Measurements from ENCODE around the gene PSG7. TPM values are rescaled to one million over a fixed set of nuclear protein-coding genes. Genes with fewer than 3 reads are reported as not detected.
A peak's percentile ranks its signal among the peaks of the same experiment; 100 is the strongest.
"Not testable (repeated sequence)": the region's sequence is repeated elsewhere in the genome, so short reads cannot be mapped to it uniquely, and the experiment has no call there.

The PSG7 gene
- total RNA-seq, 1 donor from 2014 or later, result not detected

GRCh38 chr19:42926781-42927180, 10.2 kb downstream of the PSG7 start:
- no peak overlapping the region for H3K4me3 ChIP-seq
- peaks cover 36% of the 10 kb centered on the region for H3K27me3 ChIP-seq (ENCODE audit: low read depth)
- H3K4me1 ChIP-seq, result no peaks in the 10 kb centered on the region
- intact Hi-C loops (cut with micrococcal nuclease), result no loop called here
- no peak for DNase-seq
- H3K27ac ChIP-seq (replicated peaks), result no peak overlapping the region
- no peaks in the 10 kb centered on the region for H3K36me3 ChIP-seq
- TF ChIP-seq, protein P1, sequence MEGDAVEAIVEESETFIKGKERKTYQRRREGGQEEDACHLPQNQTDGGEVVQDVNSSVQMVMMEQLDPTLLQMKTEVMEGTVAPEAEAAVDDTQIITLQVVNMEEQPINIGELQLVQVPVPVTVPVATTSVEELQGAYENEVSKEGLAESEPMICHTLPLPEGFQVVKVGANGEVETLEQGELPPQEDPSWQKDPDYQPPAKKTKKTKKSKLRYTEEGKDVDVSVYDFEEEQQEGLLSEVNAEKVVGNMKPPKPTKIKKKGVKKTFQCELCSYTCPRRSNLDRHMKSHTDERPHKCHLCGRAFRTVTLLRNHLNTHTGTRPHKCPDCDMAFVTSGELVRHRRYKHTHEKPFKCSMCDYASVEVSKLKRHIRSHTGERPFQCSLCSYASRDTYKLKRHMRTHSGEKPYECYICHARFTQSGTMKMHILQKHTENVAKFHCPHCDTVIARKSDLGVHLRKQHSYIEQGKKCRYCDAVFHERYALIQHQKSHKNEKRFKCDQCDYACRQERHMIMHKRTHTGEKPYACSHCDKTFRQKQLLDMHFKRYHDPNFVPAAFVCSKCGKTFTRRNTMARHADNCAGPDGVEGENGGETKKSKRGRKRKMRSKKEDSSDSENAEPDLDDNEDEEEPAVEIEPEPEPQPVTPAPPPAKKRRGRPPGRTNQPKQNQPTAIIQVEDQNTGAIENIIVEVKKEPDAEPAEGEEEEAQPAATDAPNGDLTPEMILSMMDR (IDR thresholded peaks at IDR 0.05; ENCODE audit: borderline replicate concordance), result no peak
- no peaks in the 10 kb centered on the region for H3K9me3 ChIP-seq (replicated peaks)

DNA sequence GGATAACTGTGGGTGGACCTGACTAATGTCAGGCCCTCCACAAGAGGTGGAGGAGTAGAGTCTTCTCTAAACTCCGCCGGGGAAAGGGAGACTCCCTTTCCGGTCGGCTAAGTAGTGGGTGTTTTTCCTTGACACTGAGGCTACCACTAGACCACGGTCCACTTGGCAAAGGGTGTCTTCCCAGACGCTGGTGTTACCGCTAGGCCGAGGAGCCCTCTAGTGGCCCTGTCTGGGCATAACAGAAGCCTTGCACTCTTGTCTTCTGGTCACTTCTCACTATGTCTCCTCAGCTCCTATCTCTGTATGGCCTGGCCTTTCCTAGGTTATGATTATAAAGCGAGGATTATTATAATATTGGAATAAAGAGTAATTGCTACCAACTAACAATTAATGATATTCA, 13.9 kb downstream of the PSG7 start:
- intact Hi-C loops (cut with micrococcal nuclease); H3K4me3 ChIP-seq; H3K4me1 ChIP-seq; H3K9me3 ChIP-seq (replicated peaks); H3K27ac ChIP-seq (replicated peaks); DNase-seq; H3K36me3 ChIP-seq: not testable (repeated sequence)
- TF ChIP-seq, protein P1 (IDR thresholded peaks at IDR 0.05; ENCODE audit: borderline replicate concordance), result peak; percentile 64
- peaks cover 55% of the 10 kb centered on the region for H3K27me3 ChIP-seq (ENCODE audit: low read depth)

DNA sequence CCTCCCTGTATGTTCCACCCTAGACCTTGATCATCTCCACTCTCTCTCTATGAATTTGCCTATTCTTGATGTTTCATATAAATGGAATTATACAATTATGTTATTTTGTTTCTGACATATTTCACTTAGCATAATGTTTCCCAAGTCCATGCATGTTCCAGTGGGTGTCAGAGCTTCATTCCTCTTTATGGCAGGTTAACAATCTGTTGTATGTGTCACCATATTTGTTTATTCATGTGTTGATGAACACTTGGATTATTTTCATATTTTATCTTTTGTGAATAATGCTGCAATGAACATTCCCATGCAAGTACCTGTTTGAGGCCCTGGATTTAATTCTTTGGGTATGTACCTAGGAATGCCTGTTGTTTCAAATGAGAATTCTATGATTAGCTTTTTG, 16.0 kb downstream of the PSG7 start:
- peaks cover 44% of the 10 kb centered on the region for H3K27me3 ChIP-seq (ENCODE audit: low read depth)
- H3K4me1 ChIP-seq; DNase-seq; intact Hi-C loops (cut with micrococcal nuclease); H3K4me3 ChIP-seq; H3K9me3 ChIP-seq (replicated peaks); H3K36me3 ChIP-seq; H3K27ac ChIP-seq (replicated peaks): not testable (repeated sequence)

- TF ChIP-seq, protein P1 (IDR thresholded peaks at IDR 0.05; ENCODE audit: borderline replicate concordance), result no peak
- no peak overlapping the region for H3K27ac ChIP-seq (replicated peaks)
- DNase-seq, result no peak
- H3K4me3 ChIP-seq, result no peak overlapping the region
- peaks cover 36% of the 10 kb centered on the region for H3K27me3 ChIP-seq (ENCODE audit: low read depth)
- intact Hi-C loops (cut with micrococcal nuclease), result no loop called here
- H3K9me3 ChIP-seq (replicated peaks), result no peaks in the 10 kb centered on the region
- no peaks in the 10 kb centered on the region for H3K36me3 ChIP-seq
- no peaks in the 10 kb centered on the region for H3K4me1 ChIP-seq
These were observed 17.3 kb downstream of the PSG7 start for GRCh38 chr19:42919757-42920079.

DNA sequence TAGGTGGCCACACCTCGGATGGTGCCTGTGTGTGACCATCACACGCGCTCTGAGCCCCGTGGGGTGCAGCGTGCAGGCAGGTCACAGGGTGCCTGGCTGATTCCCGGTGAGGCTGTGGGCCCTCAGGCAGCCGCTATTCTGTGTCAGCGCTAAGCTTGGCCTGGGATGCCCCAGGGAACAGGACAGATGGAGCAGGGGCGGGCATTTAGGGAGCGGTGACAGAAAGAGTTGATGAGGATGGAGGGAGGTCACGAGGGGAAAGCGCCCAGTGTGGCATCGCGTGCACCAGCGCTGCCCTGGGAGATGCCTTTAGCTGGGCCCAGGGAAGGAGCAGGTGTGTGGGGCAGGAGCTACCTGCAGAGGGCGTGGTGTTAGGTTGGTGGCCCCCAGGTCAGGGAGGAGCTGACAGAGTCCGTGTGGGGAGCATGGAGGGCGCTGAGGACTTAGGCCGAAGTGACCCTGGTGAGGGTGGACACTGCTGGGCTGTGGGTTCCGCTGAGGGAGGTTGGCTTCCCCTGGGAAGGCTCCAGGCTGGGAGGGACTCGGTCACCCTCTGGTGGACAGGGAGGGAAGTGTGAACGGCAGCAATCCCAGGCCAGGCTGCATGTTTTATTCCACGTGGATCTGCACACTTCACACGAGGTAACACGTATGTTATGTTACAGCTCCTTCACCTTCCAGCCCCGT, 17.8 kb downstream of the PSG7 start:
- TF ChIP-seq, protein P1 (IDR thresholded peaks at IDR 0.05; ENCODE audit: borderline replicate concordance), result peak; percentile 42
- H3K4me1 ChIP-seq; H3K9me3 ChIP-seq (replicated peaks); H3K4me3 ChIP-seq; intact Hi-C loops (cut with micrococcal nuclease); H3K36me3 ChIP-seq; H3K27ac ChIP-seq (replicated peaks); DNase-seq: not testable (repeated sequence)
- peaks cover 35% of the 10 kb centered on the region for H3K27me3 ChIP-seq (ENCODE audit: low read depth)

GRCh38 chr19:42918377-42919069, 18.5 kb downstream of the PSG7 start:
- DNase-seq; H3K4me1 ChIP-seq; intact Hi-C loops (cut with micrococcal nuclease); H3K27ac ChIP-seq (replicated peaks); H3K36me3 ChIP-seq; H3K4me3 ChIP-seq; H3K9me3 ChIP-seq (replicated peaks): not testable (repeated sequence)
- peaks cover 29% of the 10 kb centered on the region for H3K27me3 ChIP-seq (ENCODE audit: low read depth)

GRCh38 chr19:42917634-42918033, 19.4 kb downstream of the PSG7 start, which contains the start of gene PSG6:
Gene PSG6, minus strand, starts transcription at chr19:42917894. Its CDS starts 102 bp downstream, at chr19:42917792.
- intact Hi-C loops (cut with micrococcal nuclease); H3K4me1 ChIP-seq; H3K27ac ChIP-seq (replicated peaks); H3K36me3 ChIP-seq; DNase-seq; H3K4me3 ChIP-seq; H3K9me3 ChIP-seq (replicated peaks): not testable (repeated sequence)
- H3K27me3 ChIP-seq (ENCODE audit: low read depth), result peaks cover 22% of the 10 kb centered on the region

DNA sequence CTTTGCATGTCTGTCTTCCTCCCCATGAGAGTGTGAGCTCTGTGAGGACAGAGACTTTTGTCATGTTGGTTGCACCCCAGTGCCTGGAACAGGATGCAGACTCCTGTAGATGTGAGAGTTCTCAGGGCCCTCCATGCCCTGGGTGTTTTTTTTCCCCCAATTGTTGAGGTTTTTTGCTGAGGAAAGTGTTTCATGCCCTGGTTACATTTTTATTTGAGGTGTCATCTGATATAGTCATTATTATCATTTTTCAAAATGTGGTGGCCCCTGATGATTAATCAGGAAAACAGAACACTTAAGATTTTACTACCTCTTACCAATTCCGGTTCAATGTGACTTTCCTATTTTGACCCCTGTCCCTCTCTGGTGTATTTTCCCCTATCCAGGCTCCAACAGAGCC, 20.1 kb downstream of the PSG7 start:
- H3K27ac ChIP-seq (replicated peaks); H3K9me3 ChIP-seq (replicated peaks); DNase-seq; H3K36me3 ChIP-seq; H3K4me3 ChIP-seq; H3K4me1 ChIP-seq; intact Hi-C loops (cut with micrococcal nuclease): not testable (repeated sequence)
- peaks cover 20% of the 10 kb centered on the region for H3K27me3 ChIP-seq (ENCODE audit: low read depth)

DNA sequence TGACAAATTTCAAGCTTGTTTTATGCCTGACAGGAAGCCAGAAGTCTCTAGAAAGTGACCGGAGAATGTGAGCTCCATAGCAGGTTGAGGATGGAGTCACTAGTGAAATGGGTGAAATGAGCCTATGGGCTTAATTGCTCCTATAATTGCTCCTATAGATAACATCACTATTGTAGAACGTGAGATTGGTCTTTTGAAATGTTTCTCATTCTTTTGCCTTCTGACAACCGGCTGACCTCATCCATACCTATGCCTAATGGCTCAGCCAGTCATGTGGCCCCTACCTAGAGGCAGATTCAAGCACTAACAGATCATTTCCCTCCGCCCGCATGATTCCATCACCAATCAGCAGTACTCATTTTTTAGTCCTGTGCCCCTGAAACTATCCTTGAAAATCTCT, 23.5 kb downstream of the PSG7 start:
- H3K27ac ChIP-seq (replicated peaks); intact Hi-C loops (cut with micrococcal nuclease); H3K4me3 ChIP-seq; H3K27me3 ChIP-seq (ENCODE audit: low read depth); H3K4me1 ChIP-seq; H3K36me3 ChIP-seq; DNase-seq; H3K9me3 ChIP-seq (replicated peaks): not testable (repeated sequence)

- H3K27ac ChIP-seq (replicated peaks); H3K36me3 ChIP-seq; intact Hi-C loops (cut with micrococcal nuclease): not testable (repeated sequence)
These were observed 24.1 kb downstream of the PSG7 start for GRCh38 chr19:42912941-42913340.

More at GRCh38 chr19:42912941-42913340, 24.1 kb downstream of the PSG7 start:
- not testable (repeated sequence) for H3K9me3 ChIP-seq (replicated peaks); H3K4me1 ChIP-seq; H3K27me3 ChIP-seq (ENCODE audit: low read depth); DNase-seq; H3K4me3 ChIP-seq

Measured in left ventricle myocardium inferior (tissue), 1 donor.